Measurements from ENCODE around the gene PIP5KL1. TPM values are rescaled to one million over a fixed set of nuclear protein-coding genes. Genes with fewer than 3 reads are reported as not detected.

The PIP5KL1 gene
- total RNA-seq, 1 donor, result 0.42 TPM

- H3K27me3 ChIP-seq (ENCODE audit: insufficient read depth, low read length), result no peaks in the 10 kb centered on the region
- no peaks in the 10 kb centered on the region for H3K9me3 ChIP-seq (ENCODE audit: low read depth, low read length)
- no peak overlapping the region for H3K4me3 ChIP-seq (ENCODE audit: low read length)
- peaks cover 64% of the 10 kb centered on the region for H3K4me1 ChIP-seq (ENCODE audit: insufficient read depth, low read length)
These were observed 11.2 kb downstream of the PIP5KL1 start for GRCh38 chr9:127919253-127919815.

- Histone ChIP-seq H3K4me3 (ENCODE audit: low read length) (no peak overlapping the region), H3K27me3 (ENCODE audit: insufficient read depth, low read length) (no peaks in the 10 kb centered on the region), H3K9me3 (ENCODE audit: low read depth, low read length) (no peaks in the 10 kb centered on the region), H3K4me1 (ENCODE audit: insufficient read depth, low read length) (peaks cover 64% of the 10 kb centered on the region)
These were observed 12.1 kb downstream of the PIP5KL1 start for GRCh38 chr9:127918183-127919107.

GRCh38 chr9:127917603-127918002 is 13.0 kb downstream of the PIP5KL1 start:
- Histone ChIP-seq H3K4me1 (ENCODE audit: insufficient read depth, low read length) (peaks cover 64% of the 10 kb centered on the region), H3K4me3 (ENCODE audit: low read length) (no peak overlapping the region), H3K9me3 (ENCODE audit: low read depth, low read length) (no peaks in the 10 kb centered on the region), H3K27me3 (ENCODE audit: insufficient read depth, low read length) (no peaks in the 10 kb centered on the region)

GRCh38 chr9:127916720-127917581 is 13.6 kb downstream of the PIP5KL1 start, which contains the start of gene ST6GALNAC4:
Gene ST6GALNAC4 (minus strand): TSS chr9:127917041. CDS start chr9:127916419, 622 bp downstream.
- H3K27me3 ChIP-seq (ENCODE audit: insufficient read depth, low read length), result no peaks in the 10 kb centered on the region
- H3K4me3 ChIP-seq (ENCODE audit: low read length), result peak within 1 kb of the TSS; percentile 65
- H3K9me3 ChIP-seq (ENCODE audit: low read depth, low read length), result no peaks in the 10 kb centered on the region
- H3K4me1 ChIP-seq (ENCODE audit: insufficient read depth, low read length), result peaks cover 64% of the 10 kb centered on the region

GRCh38 chr9:127915801-127916719 is 14.5 kb downstream of the PIP5KL1 start:
- peaks cover 55% of the 10 kb centered on the region for H3K4me1 ChIP-seq (ENCODE audit: insufficient read depth, low read length)
- no peaks in the 10 kb centered on the region for H3K9me3 ChIP-seq (ENCODE audit: low read depth, low read length)
- peak overlapping the region; percentile 65 for H3K4me3 ChIP-seq (ENCODE audit: low read length)
- no peaks in the 10 kb centered on the region for H3K27me3 ChIP-seq (ENCODE audit: insufficient read depth, low read length)

GRCh38 chr9:127915325-127915752 is 15.2 kb downstream of the PIP5KL1 start:
- peaks cover 53% of the 10 kb centered on the region for H3K4me1 ChIP-seq (ENCODE audit: insufficient read depth, low read length)
- no peak overlapping the region for H3K4me3 ChIP-seq (ENCODE audit: low read length)
- H3K27me3 ChIP-seq (ENCODE audit: insufficient read depth, low read length), result no peaks in the 10 kb centered on the region
- no peaks in the 10 kb centered on the region for H3K9me3 ChIP-seq (ENCODE audit: low read depth, low read length)

- H3K9me3 ChIP-seq (ENCODE audit: low read depth, low read length), result no peaks in the 10 kb centered on the region
- no peaks in the 10 kb centered on the region for H3K27me3 ChIP-seq (ENCODE audit: insufficient read depth, low read length)
- H3K4me1 ChIP-seq (ENCODE audit: insufficient read depth, low read length), result peaks cover 37% of the 10 kb centered on the region
- H3K4me3 ChIP-seq (ENCODE audit: low read length), result no peak overlapping the region
These were observed 16.9 kb downstream of the PIP5KL1 start for GRCh38 chr9:127913682-127914081.

- H3K27me3 ChIP-seq (ENCODE audit: insufficient read depth, low read length), result no peaks in the 10 kb centered on the region
- no peak overlapping the region for H3K4me3 ChIP-seq (ENCODE audit: low read length)
- H3K4me1 ChIP-seq (ENCODE audit: insufficient read depth, low read length), result peaks cover 29% of the 10 kb centered on the region
- no peaks in the 10 kb centered on the region for H3K9me3 ChIP-seq (ENCODE audit: low read depth, low read length)
These were observed 17.7 kb downstream of the PIP5KL1 start for GRCh38 chr9:127912882-127913281.

GRCh38 chr9:127912296-127912695 is 18.3 kb downstream of the PIP5KL1 start:
- peaks cover 24% of the 10 kb centered on the region for H3K4me1 ChIP-seq (ENCODE audit: insufficient read depth, low read length)
- H3K27me3 ChIP-seq (ENCODE audit: insufficient read depth, low read length), result no peaks in the 10 kb centered on the region
- H3K9me3 ChIP-seq (ENCODE audit: low read depth, low read length), result no peaks in the 10 kb centered on the region
- H3K4me3 ChIP-seq (ENCODE audit: low read length), result no peak overlapping the region

- H3K27me3 ChIP-seq (ENCODE audit: insufficient read depth, low read length), result no peaks in the 10 kb centered on the region
- no peaks in the 10 kb centered on the region for H3K9me3 ChIP-seq (ENCODE audit: low read depth, low read length)
- no peak overlapping the region for H3K4me3 ChIP-seq (ENCODE audit: low read length)
- peaks cover 28% of the 10 kb centered on the region for H3K4me1 ChIP-seq (ENCODE audit: insufficient read depth, low read length)
These were observed 19.9 kb downstream of the PIP5KL1 start for GRCh38 chr9:127910613-127911205.

GRCh38 chr9:127909839-127910273 is 20.7 kb downstream of the PIP5KL1 start:
- no peaks in the 10 kb centered on the region for H3K27me3 ChIP-seq (ENCODE audit: insufficient read depth, low read length)
- no peak overlapping the region for H3K4me3 ChIP-seq (ENCODE audit: low read length)
- no peaks in the 10 kb centered on the region for H3K9me3 ChIP-seq (ENCODE audit: low read depth, low read length)
- peaks cover 29% of the 10 kb centered on the region for H3K4me1 ChIP-seq (ENCODE audit: insufficient read depth, low read length)

- Histone ChIP-seq H3K4me1 (ENCODE audit: insufficient read depth, low read length) (peaks cover 38% of the 10 kb centered on the region), H3K27me3 (ENCODE audit: insufficient read depth, low read length) (no peaks in the 10 kb centered on the region), H3K9me3 (ENCODE audit: low read depth, low read length) (no peaks in the 10 kb centered on the region), H3K4me3 (ENCODE audit: low read length) (no peak overlapping the region)
These were observed 22.0 kb downstream of the PIP5KL1 start for GRCh38 chr9:127908660-127908926.

- H3K9me3 ChIP-seq (ENCODE audit: low read depth, low read length), result no peaks in the 10 kb centered on the region
- H3K4me1 ChIP-seq (ENCODE audit: insufficient read depth, low read length), result peaks cover 43% of the 10 kb centered on the region
- no peaks in the 10 kb centered on the region for H3K27me3 ChIP-seq (ENCODE audit: insufficient read depth, low read length)
- H3K4me3 ChIP-seq (ENCODE audit: low read length), result no peak overlapping the region
These were observed 22.5 kb downstream of the PIP5KL1 start for GRCh38 chr9:127907867-127908659.

Data from mononuclear cell (primary cell).